OCI-LY7 (cell line): ENCODE measurements around the gene SERPIND1. TPM values are rescaled to one million over a fixed set of nuclear protein-coding genes. Genes with fewer than 3 reads are reported as not detected.

Experiments used
- BruUV-seq: library from RNA; stranded (reverse); fragments of 400-500 nt; replicated peaks from 2 replicates; lab custom pipeline; 2021; lab: Mats Ljungman, UMichigan
- CTCF ChIA-PET: fragments of 300-600 bp; sonication (Branson Sonifier 250); formaldehyde crosslinking; loops from one replicate; lab custom pipeline; 2022; ENCODE audit warnings: antibody characterized with exemption; ENCODE audit not compliant: unreplicated experiment; lab: Charles Lee
- POLR2A ChIA-PET: fragments of 300-600 bp; sonication (Branson Sonifier 250); formaldehyde crosslinking; loops from one replicate; lab custom pipeline; 2022; ENCODE audit warnings: antibody characterized with exemption; lab: Charles Lee
- DNase-seq: peaks from one replicate; pipeline ENCODE4 v3.0.0-alpha.2; 2015; ENCODE audit warnings: low spot score
- H2AFZ ChIP-seq: fragments of 200-600 bp; sonication (generic), shearing (Covaris generic); 2 replicates; pipeline ENCODE4 v1.6.1; 2014; ENCODE audit warnings: mild to moderate bottlenecking, antibody characterized with exemption, low read length, moderate library complexity
- H3K27ac ChIP-seq: fragments of 200-600 bp; sonication (generic); 2 replicates; pipeline ENCODE4 v1.5.1; 2014; ENCODE audit warnings: mixed run types, low read depth, mild to moderate bottlenecking, moderate library complexity, low read length, inconsistent platforms; ENCODE audit not compliant: poor library complexity, severe bottlenecking
- H3K36me3 ChIP-seq: fragments of 200-600 bp; sonication (generic); 2 replicates; pipeline ENCODE4 v1.6.1; 2014; ENCODE audit warnings: mild to moderate bottlenecking, antibody characterized with exemption, low read length, moderate library complexity, mixed read lengths; ENCODE audit not compliant: insufficient read depth
- H3K4me1 ChIP-seq: fragments of 200-600 bp; sonication (generic); 2 replicates; pipeline ENCODE4 v1.5.1; 2014; ENCODE audit warnings: mild to moderate bottlenecking, low read length; ENCODE audit not compliant: insufficient read depth, poor library complexity, severe bottlenecking
- H3K4me2 ChIP-seq: fragments of 200-600 bp; sonication (generic); 2 replicates; pipeline ENCODE4 v1.6.1; 2014; ENCODE audit warnings: mild to moderate bottlenecking, low read length
- H3K4me3 ChIP-seq: fragments of 200-600 bp; sonication (generic); 2 replicates; pipeline ENCODE4 v1.5.1; 2014; ENCODE audit warnings: mild to moderate bottlenecking, low read depth, low read length; ENCODE audit not compliant: poor library complexity, severe bottlenecking
- H3K79me2 ChIP-seq: fragments of 200-600 bp; sonication (generic); 2 replicates; pipeline ENCODE4 v1.6.1; 2016; ENCODE audit warnings: low read depth, mild to moderate bottlenecking, low read length, moderate library complexity, mixed read lengths; ENCODE audit not compliant: insufficient read depth
- H3K9me2 ChIP-seq: fragments of 200-600 bp; sonication (generic); 2 replicates; pipeline ENCODE4 v1.6.1; 2016; ENCODE audit warnings: mild to moderate bottlenecking, low read length, mixed read lengths; ENCODE audit not compliant: insufficient read depth
- H3K9me3 ChIP-seq: fragments of 200-600 bp; sonication (generic); 2 replicates; pipeline ENCODE4 v1.6.1; 2014; ENCODE audit warnings: mild to moderate bottlenecking, mixed run types, low read length, mixed read lengths
- H4K20me1 ChIP-seq: fragments of 200-600 bp; sonication (generic); 2 replicates; pipeline ENCODE4 v1.6.1; 2014; ENCODE audit warnings: mild to moderate bottlenecking, antibody characterized with exemption, low read length, moderate library complexity, mixed read lengths; ENCODE audit not compliant: insufficient read depth
- EZH2phosphoT487 ChIP-seq: fragments of 200-600 bp; sonication (generic); IDR thresholded peaks from 2 replicates; pipeline ENCODE4 v1.6.1; 2018; ENCODE audit warnings: low read depth, borderline replicate concordance, mild to moderate bottlenecking, mixed run types, antibody characterized with exemption, low read length, moderate library complexity, mixed read lengths
- intact Hi-C: fragments of 100-400 bp; cut with micrococcal nuclease; formaldehyde crosslinking; loops from one replicate; pipeline ENCODE4 v1.10.0; 2022; ENCODE audit not compliant: unreplicated experiment
- total RNA-seq, 2 experiments: library from RNA; depleted of rRNA in 1 of 2; stranded (reverse); fragments of >200 nt in 1 of 2; shearing (Covaris generic) in 1 of 2; gene quantifications; 2 replicates each; pipeline ENCODE4 v1.2.3, GENCODE V29; 2014 to 2022
- TF ChIP-seq, protein P1 (sequence below): fragments of 200-600 bp; sonication (generic); conservative IDR thresholded peaks from 2 replicates; pipeline ENCODE4 v1.5.1; 2014; ENCODE audit warnings: mild to moderate bottlenecking, antibody characterized with exemption, low read length, moderate library complexity, mixed read lengths

The SERPIND1 gene
- total RNA-seq, 2 experiments from 2014 or later, result not detected

DNA sequence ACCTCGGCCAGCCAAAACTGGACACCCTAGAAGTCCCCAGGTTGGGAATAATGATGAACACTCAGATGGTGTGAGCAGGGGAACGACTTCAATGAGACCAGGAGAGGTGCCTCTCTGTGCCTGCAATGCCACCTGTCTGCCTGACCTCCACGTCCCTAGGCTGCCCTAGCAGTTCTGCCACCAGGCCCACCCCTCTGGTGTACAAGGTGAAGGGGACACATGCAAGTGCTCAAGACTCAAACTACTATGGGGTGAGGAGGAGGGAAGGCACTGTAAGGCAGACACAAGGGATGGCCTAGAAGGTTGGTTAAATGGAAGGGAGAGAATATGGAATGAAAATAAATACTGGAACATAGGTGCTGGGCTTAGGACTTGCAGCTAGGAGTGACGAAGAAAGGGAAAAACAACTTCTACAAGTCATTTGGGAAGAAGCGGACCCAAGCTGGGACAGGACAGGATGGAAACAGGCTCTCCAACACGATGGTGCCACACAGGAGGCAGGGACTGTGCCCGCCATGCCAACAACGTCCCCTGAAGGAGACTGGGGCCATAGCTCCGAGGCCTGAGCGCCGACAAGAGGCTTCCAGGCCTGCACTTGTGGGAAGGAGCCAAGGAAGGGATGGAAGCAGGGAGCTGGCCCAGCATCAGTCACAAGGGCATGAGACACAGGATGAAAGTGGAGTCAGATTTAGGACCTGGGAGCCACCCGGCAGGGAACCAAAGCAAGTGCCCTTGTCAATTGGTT, 18.5 kb downstream of the SERPIND1 start:
- BruUV-seq, result no TSS peak
- ChIA-PET POLR2A (no interaction called here), CTCF (no interaction called here)
- no peak overlapping the region for H3K4me3 ChIP-seq
- H3K4me1 ChIP-seq, result no peaks in the 10 kb centered on the region
- intact Hi-C loops, result no loop called here
- H3K36me3 ChIP-seq, result peaks cover 59% of the 10 kb centered on the region
- H3K4me2 ChIP-seq, result no peak overlapping the region
- no peak overlapping the region for H2AFZ ChIP-seq
- no peak overlapping the region for H3K27ac ChIP-seq
- H4K20me1 ChIP-seq, result no peaks in the 10 kb centered on the region
- no peaks in the 10 kb centered on the region for H3K9me3 ChIP-seq
- no peaks in the 10 kb centered on the region for H3K9me2 ChIP-seq
- no peaks in the 10 kb centered on the region for H3K79me2 ChIP-seq
- DNase-seq, result no peak
- TF ChIP-seq, protein P1, sequence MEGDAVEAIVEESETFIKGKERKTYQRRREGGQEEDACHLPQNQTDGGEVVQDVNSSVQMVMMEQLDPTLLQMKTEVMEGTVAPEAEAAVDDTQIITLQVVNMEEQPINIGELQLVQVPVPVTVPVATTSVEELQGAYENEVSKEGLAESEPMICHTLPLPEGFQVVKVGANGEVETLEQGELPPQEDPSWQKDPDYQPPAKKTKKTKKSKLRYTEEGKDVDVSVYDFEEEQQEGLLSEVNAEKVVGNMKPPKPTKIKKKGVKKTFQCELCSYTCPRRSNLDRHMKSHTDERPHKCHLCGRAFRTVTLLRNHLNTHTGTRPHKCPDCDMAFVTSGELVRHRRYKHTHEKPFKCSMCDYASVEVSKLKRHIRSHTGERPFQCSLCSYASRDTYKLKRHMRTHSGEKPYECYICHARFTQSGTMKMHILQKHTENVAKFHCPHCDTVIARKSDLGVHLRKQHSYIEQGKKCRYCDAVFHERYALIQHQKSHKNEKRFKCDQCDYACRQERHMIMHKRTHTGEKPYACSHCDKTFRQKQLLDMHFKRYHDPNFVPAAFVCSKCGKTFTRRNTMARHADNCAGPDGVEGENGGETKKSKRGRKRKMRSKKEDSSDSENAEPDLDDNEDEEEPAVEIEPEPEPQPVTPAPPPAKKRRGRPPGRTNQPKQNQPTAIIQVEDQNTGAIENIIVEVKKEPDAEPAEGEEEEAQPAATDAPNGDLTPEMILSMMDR, result no peak
- TF ChIP-seq EZH2phosphoT487, result no peak

DNA sequence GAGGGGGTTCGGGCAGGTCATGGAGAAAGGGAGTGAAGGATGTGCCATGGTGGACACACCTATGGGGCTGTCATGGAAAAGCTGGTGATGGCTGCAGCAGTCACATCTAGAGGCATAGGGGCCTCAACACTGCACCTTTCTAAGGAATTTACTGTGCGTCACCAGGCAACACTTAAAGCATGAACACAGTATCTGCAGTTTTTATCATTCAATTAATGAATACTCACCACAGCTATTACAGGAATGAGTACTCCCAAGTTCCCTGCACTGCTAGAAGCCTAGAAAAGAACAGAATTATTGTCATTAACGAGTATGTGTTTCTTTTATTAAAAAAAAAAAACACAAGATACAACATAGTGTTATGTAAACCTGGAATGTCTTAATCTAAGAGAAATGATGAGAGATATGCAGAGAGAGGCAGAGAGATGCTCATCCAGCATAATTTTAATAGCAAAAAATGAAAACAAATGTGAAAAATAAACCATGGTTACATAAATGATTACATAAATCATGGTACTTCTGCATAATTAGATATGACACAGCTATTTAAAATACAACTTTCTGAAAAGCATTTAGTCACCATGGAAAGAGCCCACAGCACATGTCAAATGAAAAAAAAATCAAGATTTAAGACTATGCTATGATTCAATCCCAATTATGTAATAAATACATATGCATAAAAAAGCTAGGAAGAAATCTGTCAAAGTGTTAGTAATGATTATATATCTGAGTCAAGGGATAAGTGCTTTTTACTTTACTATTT, 19.2 kb downstream of the SERPIND1 start:
- intact Hi-C loops, result no loop called here
- no TSS peak for BruUV-seq
- Histone ChIP-seq H3K9me2 (no peaks in the 10 kb centered on the region), H4K20me1 (no peaks in the 10 kb centered on the region), H3K36me3 (peaks cover 59% of the 10 kb centered on the region), H3K27ac (no peak overlapping the region), H3K4me2 (no peak overlapping the region), H3K4me1 (no peaks in the 10 kb centered on the region), H3K79me2 (no peaks in the 10 kb centered on the region), H2AFZ (no peak overlapping the region), H3K9me3 (no peaks in the 10 kb centered on the region), H3K4me3 (no peak overlapping the region)
- TF ChIP-seq EZH2phosphoT487, result no peak
- ChIA-PET POLR2A (interaction anchor here (0.5 kb wide), 1 partner anchor 299 kb away, joined by 4 read pairs; no protein-coding TSS in a partner anchor), CTCF (no interaction called here)
- DNase-seq, result no peak

DNA sequence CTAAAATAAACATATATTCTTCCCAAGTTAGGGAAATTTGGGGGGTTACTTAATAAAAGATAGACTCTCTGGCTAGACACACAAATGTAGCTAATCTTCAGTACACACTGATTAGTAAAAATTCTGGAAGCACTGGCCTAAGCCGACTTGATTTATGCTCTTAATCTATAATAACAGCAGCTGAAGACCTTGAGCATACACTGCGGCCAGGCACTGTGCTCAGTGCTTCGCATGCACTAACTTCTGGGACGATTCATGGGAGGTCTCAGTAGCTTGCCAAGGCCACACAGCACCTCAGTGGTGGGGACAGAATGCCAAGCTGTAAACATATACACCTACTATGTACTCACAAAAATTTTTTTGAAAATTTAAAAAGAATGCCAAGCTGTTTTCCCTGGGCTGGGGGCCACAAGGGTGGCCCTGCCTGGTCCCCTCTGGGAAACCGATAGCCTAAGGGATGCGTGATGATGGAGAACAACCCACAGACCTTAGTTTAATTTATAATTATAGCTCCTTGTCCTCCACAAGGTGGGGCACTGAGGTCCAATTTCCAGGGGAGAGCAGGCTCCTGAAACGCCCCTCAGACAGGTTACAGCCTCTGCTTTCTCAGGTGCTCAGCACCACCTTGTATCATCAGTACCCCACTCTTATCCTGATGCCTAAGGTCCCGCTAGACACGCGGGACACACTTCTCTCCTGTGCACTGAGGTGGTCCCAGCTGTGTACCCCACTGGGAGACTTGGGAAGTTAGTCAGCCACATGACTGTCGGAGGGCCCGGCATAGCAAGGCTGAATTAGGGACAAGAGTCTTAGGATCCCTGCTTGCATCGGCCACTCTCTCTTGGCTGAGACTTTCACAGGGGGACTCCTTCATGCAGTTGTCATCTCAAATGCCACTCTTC, 20.1 kb downstream of the SERPIND1 start:
- ChIA-PET CTCF (no interaction called here), POLR2A (no interaction called here)
- no peaks in the 10 kb centered on the region for H3K4me1 ChIP-seq
- DNase-seq, result no peak
- intact Hi-C loops, result no loop called here
- H3K79me2 ChIP-seq, result no peaks in the 10 kb centered on the region
- TF ChIP-seq, protein P1, result no peak
- no peak for TF ChIP-seq EZH2phosphoT487
- H2AFZ ChIP-seq, result no peak overlapping the region
- no peak overlapping the region for H3K4me3 ChIP-seq
- H3K36me3 ChIP-seq, result peaks cover 59% of the 10 kb centered on the region
- no peak overlapping the region for H3K27ac ChIP-seq
- H4K20me1 ChIP-seq, result no peaks in the 10 kb centered on the region
- no peak overlapping the region for H3K4me2 ChIP-seq
- no peaks in the 10 kb centered on the region for H3K9me2 ChIP-seq
- BruUV-seq, result no TSS peak
- no peaks in the 10 kb centered on the region for H3K9me3 ChIP-seq
